HCT116 (cell line): ENCODE data around the gene UXS1. TPM values are rescaled to one million over a fixed set of nuclear protein-coding genes. Genes with fewer than 3 reads are reported as not detected.

ENCODE experiments used
- ATAC-seq: fragments of 200-7000 bp; cut with Tn5 transposase; 2 replicates; pipeline ENCODE4 v1.9.1; 2020; ENCODE audit warnings: mild to moderate bottlenecking, moderate library complexity
- BruUV-seq: library from RNA; stranded (reverse); fragments of 400-500 nt; replicated peaks from 2 replicates; lab custom pipeline; 2021; lab: Mats Ljungman, UMichigan
- CTCF ChIA-PET: fragments of 300-600 bp; sonication (Branson Sonifier 250); formaldehyde crosslinking; loops from one replicate; lab custom pipeline; 2021; ENCODE audit warnings: antibody characterized with exemption; lab: Charles Lee
- POLR2A ChIA-PET: fragments of 300-600, 350-600 bp; sonication (Branson Sonifier 250); formaldehyde crosslinking; loops from one replicate; lab custom pipeline; 2021; ENCODE audit warnings: antibody characterized with exemption; lab: Charles Lee
- RAD21 ChIA-PET, 2 experiments: fragments of 300-600 bp; sonication (Branson Sonifier 250); formaldehyde crosslinking; loops; one replicate each; lab custom pipeline; 2023; ENCODE audit warnings: low total read pairs in 2 of 2; ENCODE audit not compliant: uncharacterized antibody in 2 of 2, unreplicated experiment in 2 of 2, low non-redundant PET in 1 of 2; lab: Charles Lee
- DNase-seq: peaks from one replicate; pipeline ENCODE4 v3.0.0-alpha.2; 2010; ENCODE audit warnings: low read depth, low spot score
- H2AFZ ChIP-seq: fragments of 200-600 bp; shearing (Covaris generic), sonication (generic); 2 replicates; pipeline ENCODE4 v1.6.1; 2017; ENCODE audit warnings: low read depth, mixed run types, mixed read lengths, antibody characterized with exemption, low read length; ENCODE audit not compliant: poor library complexity, severe bottlenecking
- H3K27ac ChIP-seq: 2 replicates; pipeline ENCODE4 v1.5.1; 2012; ENCODE audit warnings: low read depth, low read length
- H3K27me3 ChIP-seq: fragments of 200-600 bp; sonication (generic); 2 replicates; pipeline ENCODE4 v1.6.1; 2016; ENCODE audit warnings: mixed run types, low read length, mixed read lengths; ENCODE audit not compliant: insufficient read depth
- H3K36me3 ChIP-seq, 2 experiments: fragments of 200-500 bp in 1 of 2; fragments of 200-600 bp in 1 of 2; sonication (Bioruptor generic) in 1 of 2; sonication (generic) in 1 of 2; 2 replicates each; pipeline versions ENCODE4 v1.5.1 to v1.6.1; 2014 to 2016; ENCODE audit warnings: low read length in 2 of 2, inconsistent platforms in 1 of 2, mixed read lengths in 1 of 2, mixed run types in 1 of 2; ENCODE audit not compliant: insufficient read depth in 2 of 2, control insufficient read depth in 1 of 2
- H3K4me1 ChIP-seq, 2 experiments: fragments of 200-600 bp in 1 of 2; sonication (generic) in 1 of 2; 2 replicates each; pipeline versions ENCODE4 v1.5.1 to v1.6.1; 2012 to 2017; ENCODE audit warnings: low read length in 2 of 2, inconsistent platforms in 1 of 2, mild to moderate bottlenecking in 1 of 2, mixed read lengths in 1 of 2, mixed run types in 1 of 2, moderate library complexity in 1 of 2; ENCODE audit not compliant: insufficient read depth in 2 of 2, control insufficient read depth in 1 of 2
- H3K4me2 ChIP-seq: fragments of 200-600 bp; sonication (generic); 2 replicates; pipeline ENCODE4 v1.6.1; 2017; ENCODE audit warnings: mixed run types, low read length, mixed read lengths
- H3K4me3 ChIP-seq, 2 experiments: fragments of 200-600 bp in 1 of 2; sonication (generic) in 1 of 2; replicated peaks in 1 of 2; 2 replicates each; pipeline ENCODE4 v1.5.1; 2011 to 2016; ENCODE audit warnings: low read length in 2 of 2, control low read depth in 1 of 2, low read depth in 1 of 2, mild to moderate bottlenecking in 1 of 2, mixed read lengths in 1 of 2, mixed run types in 1 of 2
- H3K79me2 ChIP-seq: fragments of 200-600 bp; sonication (generic); 2 replicates; pipeline ENCODE4 v1.6.1; 2017; ENCODE audit warnings: mild to moderate bottlenecking, mixed run types, low read length, moderate library complexity, mixed read lengths; ENCODE audit not compliant: insufficient read depth
- H3K9ac ChIP-seq: fragments of 200-600 bp; sonication (generic); 2 replicates; pipeline ENCODE4 v1.6.1; 2016; ENCODE audit warnings: low read length, mixed read lengths
- H3K9me2 ChIP-seq: fragments of 200-600 bp; sonication (generic), shearing (Covaris generic); 2 replicates; pipeline ENCODE4 v1.6.1; 2017; ENCODE audit warnings: mixed run types, mild to moderate bottlenecking, moderate library complexity; ENCODE audit not compliant: insufficient read depth
- H3K9me3 ChIP-seq, 2 experiments: fragments of 200-500 bp in 1 of 2; fragments of 200-600 bp in 1 of 2; sonication (Bioruptor generic) in 1 of 2; sonication (generic) in 1 of 2; 2 replicates each; pipeline ENCODE4 v1.6.1; 2014 to 2017; ENCODE audit warnings: low read length in 2 of 2, mixed read lengths in 2 of 2, inconsistent platforms in 1 of 2, low read depth in 1 of 2, mild to moderate bottlenecking in 1 of 2, mixed run types in 1 of 2, moderate library complexity in 1 of 2; ENCODE audit not compliant: control insufficient read depth in 1 of 2, insufficient read depth in 1 of 2
- H4K20me1 ChIP-seq: fragments of 200-600 bp; sonication (generic), shearing (Covaris generic); 2 replicates; pipeline ENCODE4 v1.6.1; 2017; ENCODE audit warnings: mixed run types, mild to moderate bottlenecking, moderate library complexity; ENCODE audit not compliant: insufficient read depth
- CBX3 ChIP-seq: IDR thresholded peaks from 2 replicates; pipeline ENCODE4 v1.6.1; 2012; ENCODE audit warnings: low read depth
- EGR1 ChIP-seq: IDR thresholded peaks from 2 replicates; pipeline ENCODE4 v1.6.1; 2012; ENCODE audit warnings: low read depth
- EZH2 ChIP-seq: fragments of 200-600 bp; sonication (generic); IDR thresholded peaks from 2 replicates; pipeline ENCODE4 v1.6.1; 2017; ENCODE audit warnings: antibody characterized with exemption, mixed run types
- EZH2phosphoT487 ChIP-seq: fragments of 200-600 bp; IDR thresholded peaks from 2 replicates; pipeline ENCODE4 v1.6.1; 2018; ENCODE audit warnings: antibody characterized with exemption, borderline replicate concordance
- FOSL1 ChIP-seq: IDR thresholded peaks from 2 replicates; pipeline ENCODE4 v1.6.1; 2012; ENCODE audit warnings: low read depth
- JUND ChIP-seq: IDR thresholded peaks from 2 replicates; pipeline ENCODE4 v1.6.1; 2012
- REST ChIP-seq: IDR thresholded peaks from 2 replicates; pipeline ENCODE4 v1.6.1; 2012; ENCODE audit warnings: low read depth
- SP1 ChIP-seq: IDR thresholded peaks from 2 replicates; pipeline ENCODE4 v1.6.1; 2012; ENCODE audit warnings: low read depth
- SRF ChIP-seq: IDR thresholded peaks from 2 replicates; pipeline ENCODE4 v1.6.1; 2012; ENCODE audit warnings: low read depth
- TCF7L2 ChIP-seq: IDR thresholded peaks from 2 replicates; pipeline ENCODE4 v1.7.0; 2011; ENCODE audit warnings: borderline replicate concordance, inconsistent platforms; ENCODE audit not compliant: insufficient read depth, insufficient read length; ENCODE audit errors: extremely low read depth
- intact Hi-C: fragments of 100-400 bp; cut with micrococcal nuclease; formaldehyde crosslinking; loops from 2 replicates; pipeline ENCODE4 v1.10.0; 2022
- total RNA-seq: library from RNA; stranded (reverse); gene quantifications from one replicate; pipeline ENCODE4 v1.2.1, GENCODE V29; 2021; ENCODE audit not compliant: unreplicated experiment
- TF ChIP-seq, protein P1 (sequence below): IDR thresholded peaks from 2 replicates; pipeline ENCODE4 v1.6.1; 2012
- TF ChIP-seq, protein P2 (sequence below): IDR thresholded peaks from 2 replicates; pipeline ENCODE4 v1.6.1; 2011; ENCODE audit warnings: mild to moderate bottlenecking, low read length, moderate library complexity; ENCODE audit not compliant: insufficient replicate concordance; ENCODE audit errors: extremely low read depth

The UXS1 gene
- total RNA-seq, 1 experiment from 2014 or later = 45.7 TPM

- TSS peak; percentile 29 for BruUV-seq
- Histone ChIP-seq H3K79me2 (peaks cover 9% of the 10 kb centered on the region; the same call in 1 of the 2 replicates), H3K4me2 (no peak overlapping the region), H3K27ac (no peak overlapping the region), H3K36me3 (0 out of 4 replicates have a peak, but pooled peaks cover 0 to 7% of the 10 kb centered on the region in 2 experiments), H3K4me1 (peaks cover 8 to 15% of the 10 kb centered on the region in 2 experiments), H3K9me3 (no peaks in the 10 kb centered on the region), H3K9me2 (no peaks in the 10 kb centered on the region), H4K20me1 (no peaks in the 10 kb centered on the region), H2AFZ (no peak overlapping the region), H3K9ac (no peak overlapping the region), H3K27me3 (no peaks in the 10 kb centered on the region), H3K4me3 (no peak overlapping the region)
- ChIA-PET POLR2A (no interaction called here), RAD21 (no interaction called here), CTCF (no interaction called here)
- ATAC-seq (no peak), DNase-seq (no peak)
- no peak for TF ChIP-seq CBX3
- TF ChIP-seq TCF7L2 = no peak
- TF ChIP-seq, protein P1, sequence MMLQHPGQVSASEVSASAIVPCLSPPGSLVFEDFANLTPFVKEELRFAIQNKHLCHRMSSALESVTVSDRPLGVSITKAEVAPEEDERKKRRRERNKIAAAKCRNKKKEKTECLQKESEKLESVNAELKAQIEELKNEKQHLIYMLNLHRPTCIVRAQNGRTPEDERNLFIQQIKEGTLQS = no peak
- TF ChIP-seq EZH2phosphoT487 = no peak
- TF ChIP-seq EGR1 = no peak
- intact Hi-C loops = no loop called here
Measured at GRCh38 chr2:106129150-106129549, 65.0 kb downstream of the UXS1 start.

- TF ChIP-seq FOSL1 (no peak), JUND (no peak), CBX3 (no peak), SRF (no peak), REST (no peak), EZH2 (no peak), SP1 (no peak)
- TF ChIP-seq, protein P2, sequence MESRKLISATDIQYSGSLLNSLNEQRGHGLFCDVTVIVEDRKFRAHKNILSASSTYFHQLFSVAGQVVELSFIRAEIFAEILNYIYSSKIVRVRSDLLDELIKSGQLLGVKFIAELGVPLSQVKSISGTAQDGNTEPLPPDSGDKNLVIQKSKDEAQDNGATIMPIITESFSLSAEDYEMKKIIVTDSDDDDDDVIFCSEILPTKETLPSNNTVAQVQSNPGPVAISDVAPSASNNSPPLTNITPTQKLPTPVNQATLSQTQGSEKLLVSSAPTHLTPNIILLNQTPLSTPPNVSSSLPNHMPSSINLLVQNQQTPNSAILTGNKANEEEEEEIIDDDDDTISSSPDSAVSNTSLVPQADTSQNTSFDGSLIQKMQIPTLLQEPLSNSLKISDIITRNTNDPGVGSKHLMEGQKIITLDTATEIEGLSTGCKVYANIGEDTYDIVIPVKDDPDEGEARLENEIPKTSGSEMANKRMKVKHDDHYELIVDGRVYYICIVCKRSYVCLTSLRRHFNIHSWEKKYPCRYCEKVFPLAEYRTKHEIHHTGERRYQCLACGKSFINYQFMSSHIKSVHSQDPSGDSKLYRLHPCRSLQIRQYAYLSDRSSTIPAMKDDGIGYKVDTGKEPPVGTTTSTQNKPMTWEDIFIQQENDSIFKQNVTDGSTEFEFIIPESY = no peak
- Histone ChIP-seq H4K20me1 (no peaks in the 10 kb centered on the region), H3K4me3 (no peak overlapping the region), H3K79me2 (peaks cover 9% of the 10 kb centered on the region; the same call in 1 of the 2 replicates), H3K9ac (no peak overlapping the region), H3K27ac (no peak overlapping the region), H3K27me3 (no peaks in the 10 kb centered on the region), H3K4me2 (no peak overlapping the region), H3K9me3 (no peaks in the 10 kb centered on the region), H3K36me3 (0 out of 4 replicates have a peak, but pooled peaks cover 0 to 7% of the 10 kb centered on the region in 2 experiments), H3K9me2 (no peaks in the 10 kb centered on the region), H3K4me1 (peaks cover 8 to 15% of the 10 kb centered on the region in 2 experiments), H2AFZ (no peak overlapping the region)
- intact Hi-C loops = no loop called here
- ChIA-PET CTCF (no interaction called here), RAD21 (no interaction called here), POLR2A (no interaction called here)
- no peak for DNase-seq
- BruUV-seq = no TSS peak
- ATAC-seq = no peak
Measured at GRCh38 chr2:106127776-106128268, 66.3 kb downstream of the UXS1 start.
